ENCODE data around the gene FSTL4. TPM values are rescaled to one million over a fixed set of nuclear protein-coding genes. Genes with fewer than 3 reads are reported as not detected.

Gene FSTL4
- total RNA-seq, 1 donor from 2014 or later = 0.07 TPM

GRCh38 chr5:133356396-133356983 lies 255.9 kb downstream of the FSTL4 start:
- peaks cover 21% of the 10 kb centered on the region for H3K27me3 Mint-ChIP-seq (ENCODE audit: low read depth)
- no peak overlapping the region for H3K4me3 Mint-ChIP-seq (ENCODE audit: unreplicated experiment)
- DNase-seq (ENCODE audit: low spot score) = no peak
- TF ChIP-seq CTCF (IDR thresholded peaks at IDR 0.05) = no peak
- no peaks in the 10 kb centered on the region for H3K4me1 Mint-ChIP-seq (ENCODE audit: low read depth)
- no peak overlapping the region for H3K27ac Mint-ChIP-seq (ENCODE audit: unreplicated experiment)
- no peaks in the 10 kb centered on the region for H3K36me3 Mint-ChIP-seq (ENCODE audit: low read depth)
- H3K9me3 Mint-ChIP-seq (ENCODE audit: low read depth) = no peaks in the 10 kb centered on the region

GRCh38 chr5:133354323-133355185 lies 257.8 kb downstream of the FSTL4 start:
- no peaks in the 10 kb centered on the region for H3K4me1 Mint-ChIP-seq (ENCODE audit: low read depth)
- no peak overlapping the region for H3K27ac Mint-ChIP-seq (ENCODE audit: unreplicated experiment)
- TF ChIP-seq CTCF (IDR thresholded peaks at IDR 0.05) = no peak
- no peak for DNase-seq (ENCODE audit: low spot score)
- H3K36me3 Mint-ChIP-seq (ENCODE audit: low read depth) = no peaks in the 10 kb centered on the region
- peaks cover 14% of the 10 kb centered on the region for H3K27me3 Mint-ChIP-seq (ENCODE audit: low read depth)
- no peaks in the 10 kb centered on the region for H3K9me3 Mint-ChIP-seq (ENCODE audit: low read depth)
- no peak overlapping the region for H3K4me3 Mint-ChIP-seq (ENCODE audit: unreplicated experiment)

- no peak overlapping the region for H3K4me3 Mint-ChIP-seq (ENCODE audit: unreplicated experiment)
- H3K4me1 Mint-ChIP-seq (ENCODE audit: low read depth) = no peaks in the 10 kb centered on the region
- no peak overlapping the region for H3K27ac Mint-ChIP-seq (ENCODE audit: unreplicated experiment)
- DNase-seq (ENCODE audit: low spot score) = no peak
- H3K36me3 Mint-ChIP-seq (ENCODE audit: low read depth) = no peaks in the 10 kb centered on the region
- peaks cover 15% of the 10 kb centered on the region for H3K27me3 Mint-ChIP-seq (ENCODE audit: low read depth)
- no peaks in the 10 kb centered on the region for H3K9me3 Mint-ChIP-seq (ENCODE audit: low read depth)
- TF ChIP-seq CTCF (IDR thresholded peaks at IDR 0.05) = peak; percentile 40
These were observed 258.6 kb downstream of the FSTL4 start for GRCh38 chr5:133353741-133354140.

- Mint-ChIP-seq H3K4me1 (ENCODE audit: low read depth) (no peaks in the 10 kb centered on the region), H3K36me3 (ENCODE audit: low read depth) (no peaks in the 10 kb centered on the region), H3K27ac (ENCODE audit: unreplicated experiment) (no peak overlapping the region), H3K9me3 (ENCODE audit: low read depth) (no peaks in the 10 kb centered on the region), H3K27me3 (ENCODE audit: low read depth) (peaks cover 36% of the 10 kb centered on the region), H3K4me3 (ENCODE audit: unreplicated experiment) (no peak overlapping the region)
- no peak for TF ChIP-seq CTCF (IDR thresholded peaks at IDR 0.05)
- no peak for DNase-seq (ENCODE audit: low spot score)
These were observed 263.9 kb downstream of the FSTL4 start for GRCh38 chr5:133348406-133348805.

GRCh38 chr5:133347039-133347438 lies 265.3 kb downstream of the FSTL4 start:
- no peak for TF ChIP-seq CTCF (IDR thresholded peaks at IDR 0.05)
- no peak for DNase-seq (ENCODE audit: low spot score)
- Mint-ChIP-seq H3K27ac (ENCODE audit: unreplicated experiment) (no peak overlapping the region), H3K27me3 (ENCODE audit: low read depth) (peaks cover 37% of the 10 kb centered on the region), H3K4me3 (ENCODE audit: unreplicated experiment) (no peak overlapping the region), H3K9me3 (ENCODE audit: low read depth) (no peaks in the 10 kb centered on the region), H3K36me3 (ENCODE audit: low read depth) (no peaks in the 10 kb centered on the region), H3K4me1 (ENCODE audit: low read depth) (no peaks in the 10 kb centered on the region)
